ENCODE results near the gene LHX3. TPM values are rescaled to one million over a fixed set of nuclear protein-coding genes. Genes with fewer than 3 reads are reported as not detected.

LHX3 gene
- total RNA-seq, 1 experiment from 2014 or later: 0.11 TPM

- intact Hi-C loops (cut with micrococcal nuclease; ENCODE audit: unreplicated experiment): no loop called here
- TF ChIP-seq CTCF (conservative IDR thresholded peaks at IDR 0.05; ENCODE audit: low read depth, low read length): no peak
- TF ChIP-seq EZH2 (IDR thresholded peaks at IDR 0.05; ENCODE audit: borderline replicate concordance, low read depth, low read length, poor library complexity, severe bottlenecking): no peak
- H3K27me3 ChIP-seq (replicated peaks; ENCODE audit: insufficient read depth, low read depth, low read length, poor library complexity): no peaks in the 10 kb centered on the region
- peaks cover 28% of the 10 kb centered on the region for H3K4me1 ChIP-seq (ENCODE audit: insufficient read depth, low read length, poor library complexity, severe bottlenecking)
- CTCF ChIA-PET: no interaction called here
- POLR2A ChIA-PET (ENCODE audit: low non-redundant PET): no interaction called here
- no TSS peak for BruUV-seq (replicated peaks)
- H3K27ac ChIP-seq (ENCODE audit: low read depth, low read length, poor library complexity, severe bottlenecking): no peak overlapping the region
- H3K4me3 ChIP-seq (ENCODE audit: low read depth, low read length, poor library complexity, severe bottlenecking): no peak overlapping the region
- H3K9me3 ChIP-seq (ENCODE audit: low read depth, low read length, poor library complexity, severe bottlenecking): no peaks in the 10 kb centered on the region
- DNase-seq (ENCODE audit: low spot score): no peak
- H3K36me3 ChIP-seq (ENCODE audit: insufficient read depth, low read length, poor library complexity, severe bottlenecking): peaks cover 44% of the 10 kb centered on the region
Observed at GRCh38 chr9:136216541-136217244, 11.8 kb upstream of the LHX3 start.

GRCh38 chr9:136213733-136214132 is 8.8 kb upstream of the LHX3 start:
- CTCF ChIA-PET: no interaction called here
- BruUV-seq (replicated peaks): no TSS peak
- POLR2A ChIA-PET (ENCODE audit: low non-redundant PET): no interaction called here
- intact Hi-C loops (cut with micrococcal nuclease; ENCODE audit: unreplicated experiment): no loop called here
- Histone ChIP-seq H3K27me3 (replicated peaks; ENCODE audit: insufficient read depth, low read depth, low read length, poor library complexity) (no peaks in the 10 kb centered on the region), H3K4me1 (ENCODE audit: insufficient read depth, low read length, poor library complexity, severe bottlenecking) (peaks cover 8% of the 10 kb centered on the region), H3K27ac (ENCODE audit: low read depth, low read length, poor library complexity, severe bottlenecking) (no peak overlapping the region), H3K9me3 (ENCODE audit: low read depth, low read length, poor library complexity, severe bottlenecking) (no peaks in the 10 kb centered on the region), H3K36me3 (ENCODE audit: insufficient read depth, low read length, poor library complexity, severe bottlenecking) (peaks cover 47% of the 10 kb centered on the region), H3K4me3 (ENCODE audit: low read depth, low read length, poor library complexity, severe bottlenecking) (no peak overlapping the region)
- TF ChIP-seq CTCF (conservative IDR thresholded peaks at IDR 0.05; ENCODE audit: low read depth, low read length): no peak
- no peak for TF ChIP-seq EZH2 (IDR thresholded peaks at IDR 0.05; ENCODE audit: borderline replicate concordance, low read depth, low read length, poor library complexity, severe bottlenecking)
- no peak for DNase-seq (ENCODE audit: low spot score)

GRCh38 chr9:136212345-136212950 is 7.5 kb upstream of the LHX3 start:
- intact Hi-C loops (cut with micrococcal nuclease; ENCODE audit: unreplicated experiment): no loop called here
- ChIA-PET CTCF (interaction anchor here (0.6 kb wide), 1 partner anchor 79 kb away, joined by 3 read pairs; no protein-coding TSS in a partner anchor), POLR2A (ENCODE audit: low non-redundant PET) (interaction anchor here (0.6 kb wide), 1 partner anchor 112 kb away, joined by 6 read pairs; no protein-coding TSS in a partner anchor)
- H3K36me3 ChIP-seq (ENCODE audit: insufficient read depth, low read length, poor library complexity, severe bottlenecking): peaks cover 37% of the 10 kb centered on the region
- no peaks in the 10 kb centered on the region for H3K9me3 ChIP-seq (ENCODE audit: low read depth, low read length, poor library complexity, severe bottlenecking)
- BruUV-seq (replicated peaks): no TSS peak
- H3K4me1 ChIP-seq (ENCODE audit: insufficient read depth, low read length, poor library complexity, severe bottlenecking): no peaks in the 10 kb centered on the region
- no peak overlapping the region for H3K4me3 ChIP-seq (ENCODE audit: low read depth, low read length, poor library complexity, severe bottlenecking)
- DNase-seq (ENCODE audit: low spot score): no peak
- no peak overlapping the region for H3K27ac ChIP-seq (ENCODE audit: low read depth, low read length, poor library complexity, severe bottlenecking)
- TF ChIP-seq EZH2 (IDR thresholded peaks at IDR 0.05; ENCODE audit: borderline replicate concordance, low read depth, low read length, poor library complexity, severe bottlenecking) (no peak), CTCF (conservative IDR thresholded peaks at IDR 0.05; ENCODE audit: low read depth, low read length) (no peak)
- no peaks in the 10 kb centered on the region for H3K27me3 ChIP-seq (replicated peaks; ENCODE audit: insufficient read depth, low read depth, low read length, poor library complexity)

All from A673 (cell line).